Measurements from ENCODE around the gene CRY1.

Gene CRY1

DNA sequence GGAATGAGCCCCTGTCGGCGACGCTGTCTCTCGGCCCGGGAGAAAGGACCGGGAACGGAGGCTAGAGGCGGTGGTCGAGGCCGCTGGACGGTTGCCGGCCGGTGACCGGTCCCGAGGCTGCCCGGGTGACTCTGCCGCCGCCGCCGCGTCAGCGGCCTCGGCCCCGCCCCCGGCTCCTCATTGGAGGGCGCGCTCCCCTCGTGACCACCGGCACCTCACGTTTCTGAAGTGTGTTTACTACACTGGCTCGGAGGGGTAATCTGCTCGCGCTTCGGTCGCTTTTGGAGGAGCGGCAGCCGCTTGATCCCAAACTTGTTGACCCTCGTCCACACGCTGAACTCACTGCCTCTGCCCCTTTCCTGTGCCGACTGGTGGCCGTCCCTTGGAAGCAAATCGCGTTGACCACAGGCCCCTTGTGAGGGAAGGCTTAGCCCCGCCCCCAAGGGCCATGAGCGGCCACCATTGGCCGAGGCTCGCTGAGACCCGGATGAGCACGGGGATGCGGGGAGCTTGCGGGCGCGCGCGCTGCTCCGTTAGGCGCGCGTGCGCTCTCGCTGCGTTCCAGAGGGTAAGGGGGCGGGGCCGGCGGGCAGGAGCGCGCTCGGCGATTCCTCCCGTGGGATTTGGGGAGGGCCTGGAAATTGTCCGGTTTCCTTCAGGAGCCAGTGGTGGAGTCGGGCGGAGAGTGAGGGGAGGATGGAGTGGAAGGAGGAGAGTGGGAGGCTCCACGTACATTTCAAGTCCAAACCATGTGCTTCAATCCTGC, at the start of gene CRY1:
CRY1 (minus strand) TSS at position 133 of the 766 bp plus-strand sequence. CDS start 588 bp downstream, outside the sequence.
- peak; percentile 90 for DNase-seq (ENCODE audit: low read depth)

DNA sequence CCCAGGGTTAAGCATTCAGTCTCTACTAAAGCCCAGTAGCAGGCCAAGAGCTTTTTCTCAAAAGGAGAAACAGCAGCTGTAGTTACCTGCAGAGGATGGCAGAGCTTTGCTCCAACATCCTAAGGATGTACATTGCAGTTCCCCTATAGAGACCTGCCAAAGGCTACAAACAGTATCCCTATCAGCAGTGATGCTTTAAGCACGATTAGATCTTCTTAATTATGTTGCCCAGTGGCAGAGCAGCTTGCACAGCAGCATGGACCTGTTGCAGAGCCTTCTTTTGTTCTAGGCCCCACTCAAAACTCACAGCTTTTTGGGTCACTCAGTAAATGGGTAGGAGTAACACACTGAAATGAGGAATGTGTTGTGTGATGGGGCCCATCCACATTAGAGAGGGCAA, 46.4 kb upstream of the CRY1 start:
- no peak for DNase-seq (ENCODE audit: low read depth)

DNA sequence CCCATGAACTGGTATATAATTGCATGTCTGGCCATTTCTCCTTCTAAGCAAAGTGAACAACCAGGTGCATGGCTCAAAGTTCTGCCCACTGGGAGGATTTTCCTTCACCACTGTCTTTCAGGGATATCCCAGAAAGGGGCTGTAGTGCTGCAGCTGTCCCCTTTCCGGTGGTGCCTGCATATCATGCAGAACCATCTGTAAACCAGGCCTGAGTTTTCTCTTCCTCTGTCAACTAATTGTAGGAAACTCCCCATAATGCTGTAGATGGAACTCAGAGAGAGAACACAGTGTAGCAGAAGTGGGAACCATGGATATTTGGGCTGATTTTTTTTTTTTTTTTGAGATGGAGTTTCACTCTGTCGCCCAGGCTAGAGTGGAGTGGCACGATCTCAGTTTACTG, 45.6 kb upstream of the CRY1 start:
- no peak for DNase-seq (ENCODE audit: low read depth)

DNA sequence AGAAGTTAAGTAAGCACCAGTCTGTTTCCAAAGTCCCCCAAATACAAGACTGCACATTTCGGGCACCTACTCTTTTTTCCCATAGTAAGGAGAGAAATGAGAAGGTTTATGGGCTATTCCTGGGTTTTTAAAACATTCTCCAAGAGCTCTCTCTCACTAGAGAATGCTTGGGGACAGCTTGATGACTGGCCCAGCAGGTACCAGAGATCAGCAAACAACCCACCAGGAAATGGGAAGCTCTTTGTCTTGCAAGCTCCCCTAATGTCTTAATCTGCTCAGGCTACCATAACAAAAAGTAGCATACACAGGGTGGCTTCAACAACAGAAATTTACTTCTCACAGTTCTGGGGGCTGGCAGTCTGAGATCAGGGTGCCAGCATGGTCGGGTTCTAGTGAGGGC, 41.8 kb upstream of the CRY1 start:
- no peak for DNase-seq (ENCODE audit: low read depth)

DNA sequence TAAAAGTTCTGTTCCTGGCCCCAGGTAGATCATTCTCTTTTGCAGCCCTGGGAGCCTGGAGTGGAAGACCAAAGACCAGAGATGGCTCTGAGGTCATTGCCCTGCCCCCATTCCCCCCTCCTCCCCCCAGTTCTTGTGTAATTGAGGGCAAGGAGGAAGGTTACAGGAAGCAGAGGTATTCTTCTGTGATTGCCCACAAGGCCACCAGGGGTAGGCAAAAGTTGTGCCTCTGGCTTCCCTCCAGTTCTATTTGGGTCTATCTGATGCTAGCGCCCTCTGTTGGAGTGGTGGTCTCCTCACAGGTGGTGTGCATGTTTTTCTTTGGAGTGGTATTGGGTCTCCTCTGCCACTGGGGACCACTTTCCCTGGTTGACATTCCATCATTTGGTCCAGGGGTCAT, 41.2 kb upstream of the CRY1 start:
- DNase-seq (ENCODE audit: low read depth), result no peak

DNA sequence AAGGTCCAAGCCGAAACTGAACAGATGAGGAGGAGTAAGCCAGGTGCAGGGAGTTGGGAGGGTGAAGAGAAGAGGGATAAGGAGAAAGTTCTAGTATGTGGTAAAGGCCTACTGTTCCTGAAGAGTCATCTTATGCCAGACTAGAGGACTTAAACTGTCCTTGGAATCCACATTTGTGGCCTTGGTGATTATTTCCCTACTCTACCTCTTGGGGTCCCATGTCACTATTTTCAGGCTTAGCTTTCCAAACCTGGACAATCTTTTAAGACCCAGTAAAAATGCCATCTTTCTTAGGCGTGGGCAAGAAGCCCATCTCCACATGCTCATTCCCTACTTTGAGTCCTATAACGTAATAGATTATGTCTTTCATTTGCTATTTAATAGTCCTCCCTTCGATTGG, 40.1 kb upstream of the CRY1 start:
- no peak for DNase-seq (ENCODE audit: low read depth)

DNA sequence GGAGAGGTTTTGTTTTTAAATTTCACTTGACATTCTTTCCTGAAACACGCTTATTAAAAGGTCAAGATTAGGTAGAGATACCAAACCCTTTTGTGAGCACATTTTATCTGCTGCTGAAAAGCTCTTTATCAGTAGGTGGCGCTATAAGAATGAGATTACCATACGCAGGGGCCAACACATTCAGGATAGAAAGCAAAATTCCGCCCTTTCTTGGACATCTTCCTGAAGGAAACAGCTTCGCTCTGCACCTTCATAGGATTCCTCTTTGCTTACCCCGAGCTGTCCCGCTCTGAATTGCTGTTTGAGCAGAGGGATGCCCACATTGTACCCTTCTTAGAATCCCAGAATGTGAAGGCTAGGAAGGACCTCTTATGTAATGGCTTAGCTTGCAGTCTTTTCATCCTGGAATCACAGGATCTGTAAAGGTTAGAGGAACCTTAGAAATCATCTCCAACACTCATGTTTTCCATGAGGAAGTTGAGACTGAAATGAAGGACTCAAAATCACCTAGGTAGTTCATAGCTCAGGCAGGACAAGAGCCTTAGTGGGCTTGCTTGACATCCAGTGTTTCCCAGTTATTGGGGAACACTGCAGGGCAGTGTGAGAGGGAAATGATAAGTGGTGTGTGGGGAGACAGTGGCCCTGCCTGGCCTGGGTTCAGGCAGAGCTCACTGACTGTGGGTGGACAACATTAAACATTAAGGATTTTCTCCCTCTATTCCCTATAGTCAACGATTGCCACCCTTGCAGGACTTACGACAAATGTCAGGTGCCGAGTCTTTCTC, 38.7 kb upstream of the CRY1 start:
- DNase-seq (ENCODE audit: low read depth), result no peak

DNA sequence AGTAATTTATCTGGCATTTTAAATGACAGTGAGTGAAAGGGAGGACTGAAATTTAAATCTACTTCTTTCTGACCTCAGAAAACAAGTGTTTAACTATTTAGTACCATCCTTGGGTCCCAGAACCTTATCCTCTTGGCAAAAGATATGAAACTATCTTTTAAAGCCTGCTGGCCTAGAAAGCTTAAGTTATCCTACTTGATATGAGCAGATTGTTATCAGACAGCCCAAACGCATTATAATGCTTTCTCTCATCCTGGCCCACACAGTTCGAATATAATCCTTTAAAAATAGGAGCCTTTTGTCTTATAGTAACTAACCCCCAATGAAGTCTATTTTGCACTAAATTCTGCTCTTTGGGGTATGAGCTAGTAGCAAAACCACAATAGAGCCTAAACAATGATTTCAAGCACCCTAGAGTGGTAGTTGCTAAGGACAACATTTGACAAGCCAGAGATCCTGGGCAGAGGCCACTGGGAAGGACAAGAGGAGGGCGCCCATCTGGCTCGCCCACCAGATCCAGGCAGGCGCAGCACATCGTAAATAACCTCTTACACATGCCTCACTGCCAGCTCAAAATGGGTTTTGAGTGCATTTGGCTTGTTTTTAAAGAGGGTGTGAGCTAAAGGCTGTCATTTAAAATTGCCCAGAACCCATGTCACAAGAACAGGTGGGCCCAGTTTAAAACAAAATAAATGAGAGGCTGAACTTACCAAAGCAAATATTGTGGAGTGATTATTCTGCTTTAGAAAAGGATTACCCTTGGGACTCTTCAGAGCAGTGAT, 37.7 kb upstream of the CRY1 start:
- no peak for DNase-seq (ENCODE audit: low read depth)

DNA sequence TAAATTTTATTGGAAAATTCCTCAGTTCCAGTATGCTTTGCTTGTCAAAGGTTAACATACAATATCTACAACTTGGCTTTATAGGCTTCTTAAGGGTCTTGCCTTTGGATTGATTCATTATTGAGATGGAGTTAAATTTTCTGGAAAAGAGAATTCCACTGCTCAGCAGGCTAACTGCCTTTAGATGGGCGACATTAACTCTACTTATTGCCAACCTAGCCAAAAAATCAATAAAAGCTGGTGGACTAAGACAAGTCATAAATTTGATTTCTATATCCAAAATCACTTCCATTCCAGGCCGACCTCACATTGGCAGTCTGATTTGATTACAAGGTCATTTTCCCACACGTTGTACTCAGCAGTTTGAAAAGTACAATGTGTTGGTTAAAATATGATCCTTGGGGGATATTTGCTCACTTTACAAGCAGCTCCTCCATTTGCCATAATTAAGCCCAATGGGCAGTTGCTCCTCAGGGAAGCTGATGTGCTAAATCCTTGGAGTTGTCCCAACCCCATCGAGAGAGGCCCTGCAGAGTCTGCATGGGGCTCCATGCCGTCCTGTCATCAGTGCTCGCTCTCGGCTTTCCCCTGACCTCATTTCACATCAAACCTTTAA, 36.1 kb upstream of the CRY1 start:
- no peak for DNase-seq (ENCODE audit: low read depth)

DNA sequence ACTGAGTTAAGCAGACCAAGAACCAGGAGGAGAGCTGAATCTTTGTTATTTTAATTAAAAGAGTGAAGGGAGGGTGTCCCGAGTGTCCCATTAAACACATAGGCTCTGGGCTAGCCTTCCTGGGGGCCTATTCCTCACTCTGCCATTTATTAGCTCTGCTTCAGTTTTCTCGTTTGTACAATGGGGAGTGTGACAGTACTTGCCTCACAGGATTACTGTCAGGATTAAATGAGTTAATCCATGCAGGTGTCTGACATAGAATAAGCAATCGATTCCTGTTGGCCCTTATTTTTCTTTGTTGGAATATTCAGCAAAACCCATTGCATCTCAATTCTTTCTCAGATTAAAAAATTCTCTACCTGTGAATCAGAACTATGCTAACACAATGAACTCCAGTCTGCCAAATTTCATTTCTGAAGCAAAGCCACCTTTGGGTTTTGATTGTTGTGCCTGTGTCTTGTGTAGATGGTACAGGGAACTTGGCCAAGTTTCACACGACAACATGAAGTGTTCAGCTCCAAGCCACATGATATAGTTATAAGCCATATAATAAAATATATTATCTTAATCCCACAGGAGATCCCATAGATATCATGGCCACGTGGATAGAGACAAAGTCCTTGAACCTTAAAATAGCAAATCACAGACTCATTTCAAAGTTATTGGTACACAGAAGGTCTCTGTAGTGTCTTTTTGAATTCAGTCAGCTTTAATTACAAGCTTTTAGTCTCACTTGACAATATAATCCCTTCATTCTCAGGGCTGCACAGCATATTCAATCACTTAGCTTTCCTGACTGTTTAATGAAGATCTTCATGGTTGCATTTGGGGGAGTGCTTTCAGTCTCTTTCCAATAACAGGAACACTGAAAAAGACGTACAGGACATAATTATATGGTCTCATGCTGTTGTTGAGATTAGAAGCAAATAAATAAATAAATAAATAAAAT, 34.4 kb upstream of the CRY1 start:
- no peak for DNase-seq (ENCODE audit: low read depth)

DNA sequence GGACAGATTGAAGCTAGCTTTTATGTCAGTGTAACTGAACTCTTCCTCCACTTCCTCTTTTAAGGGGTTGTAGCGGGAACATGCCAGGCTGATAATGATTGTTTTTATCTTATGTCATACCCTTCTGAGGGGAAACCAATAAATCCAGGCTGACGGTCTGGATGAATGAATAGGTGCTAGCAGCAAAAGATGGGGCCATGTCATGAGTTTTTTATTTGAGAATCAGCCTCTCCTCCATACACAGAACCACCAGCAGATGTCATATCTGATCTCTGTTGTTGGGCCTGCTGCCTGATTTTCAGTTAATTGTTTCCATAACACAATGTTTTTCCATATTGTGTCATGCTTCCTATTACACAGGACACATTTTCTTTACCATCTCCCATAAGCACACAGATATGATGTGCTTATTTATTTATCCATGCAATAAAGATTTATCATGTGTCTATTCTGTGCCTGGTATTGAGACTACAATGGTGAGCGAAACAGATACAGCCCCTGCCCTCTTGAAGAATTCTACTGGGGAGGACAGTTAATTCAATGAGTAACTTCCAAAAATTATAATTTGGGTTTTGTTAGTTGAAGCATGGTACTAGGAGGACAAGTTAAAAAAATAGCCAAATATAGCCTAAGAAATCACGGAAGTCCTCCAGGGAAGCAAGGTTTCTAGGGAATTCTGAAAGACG, 33.6 kb upstream of the CRY1 start:
- no peak for DNase-seq (ENCODE audit: low read depth)

DNA sequence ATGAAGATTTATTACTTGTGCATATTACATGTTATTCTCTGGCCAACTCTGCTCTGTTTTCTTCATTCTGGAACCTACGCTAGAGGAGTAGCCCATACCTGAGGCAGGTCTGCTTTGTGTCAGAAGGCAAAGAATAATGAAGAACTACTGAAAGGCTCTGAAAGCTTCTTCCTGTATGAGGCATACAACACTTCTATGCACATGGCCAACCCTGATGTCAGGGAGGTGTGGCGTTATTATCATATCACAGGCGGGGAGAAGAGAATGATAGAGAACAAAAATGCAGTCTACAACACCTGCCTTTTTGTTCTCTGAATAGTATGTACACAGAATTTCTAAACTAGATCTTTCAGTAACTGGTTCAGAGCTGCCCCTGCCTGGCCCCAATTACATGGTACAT, 32.5 kb upstream of the CRY1 start:
- no peak for DNase-seq (ENCODE audit: low read depth)

DNA sequence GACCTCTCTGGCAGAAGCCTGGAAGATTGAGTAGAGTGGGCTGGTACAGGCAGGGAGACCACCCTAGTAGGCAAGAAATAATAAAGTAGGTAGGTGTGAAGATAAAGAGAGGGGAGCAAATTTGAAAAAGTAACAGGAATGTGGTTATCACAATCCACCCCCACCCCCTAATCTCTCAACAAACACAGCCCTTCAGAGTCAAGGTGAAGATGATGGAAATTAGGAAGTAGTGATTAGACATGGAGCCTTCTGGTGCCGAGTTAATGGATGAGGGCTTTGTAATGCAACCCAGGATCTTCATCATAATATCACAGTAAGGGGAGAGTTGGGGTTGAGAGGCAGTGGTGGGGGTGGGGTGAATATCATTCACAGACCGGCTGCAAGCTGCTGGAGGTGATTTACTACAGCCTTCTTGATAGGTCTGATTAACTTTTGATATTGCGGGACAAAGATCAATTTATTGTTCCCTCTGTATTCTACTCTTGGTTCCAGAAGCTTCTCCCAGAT, 29.2 kb upstream of the CRY1 start:
- DNase-seq (ENCODE audit: low read depth), result no peak

DNA sequence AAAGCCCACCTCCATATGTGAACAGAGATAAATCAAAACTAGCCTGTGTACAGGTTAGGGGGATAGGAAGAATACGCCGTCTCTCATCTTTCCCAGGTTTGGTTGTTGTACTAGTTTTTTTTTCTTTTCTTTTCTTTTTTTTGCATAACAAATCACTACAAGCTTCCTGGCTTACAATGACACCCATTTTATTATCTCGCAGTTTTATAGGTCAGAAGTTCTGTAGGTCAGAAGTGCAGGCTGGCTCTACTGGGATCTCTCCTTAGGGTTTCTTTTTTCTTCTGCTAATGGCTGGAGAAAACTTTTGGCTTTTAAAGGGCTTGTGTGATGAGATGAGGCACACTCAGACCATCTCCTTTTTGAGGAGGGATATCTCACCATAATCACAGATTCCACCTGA, 25.7 kb upstream of the CRY1 start:
- no peak for DNase-seq (ENCODE audit: low read depth)

DNA sequence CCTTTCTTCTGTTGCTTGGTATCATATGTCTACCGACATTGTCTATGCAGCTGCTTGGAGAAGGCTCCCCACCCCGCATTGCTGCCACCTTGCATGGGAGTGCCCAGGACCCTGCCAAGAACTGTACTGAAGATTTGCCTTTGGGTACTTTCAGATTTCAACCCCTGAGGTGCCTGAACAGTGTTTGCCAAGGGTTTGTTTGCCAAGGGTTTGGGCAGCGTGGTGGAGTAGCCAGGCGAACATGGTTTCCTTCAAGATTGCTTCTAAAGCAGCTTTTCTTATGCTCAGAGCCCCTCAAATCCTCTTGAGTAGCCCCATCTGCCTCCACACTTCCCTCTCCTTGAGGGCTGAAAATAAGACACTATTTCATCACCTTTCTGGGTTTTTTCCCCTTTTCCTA, 25.3 kb upstream of the CRY1 start:
- no peak for DNase-seq (ENCODE audit: low read depth)

DNA sequence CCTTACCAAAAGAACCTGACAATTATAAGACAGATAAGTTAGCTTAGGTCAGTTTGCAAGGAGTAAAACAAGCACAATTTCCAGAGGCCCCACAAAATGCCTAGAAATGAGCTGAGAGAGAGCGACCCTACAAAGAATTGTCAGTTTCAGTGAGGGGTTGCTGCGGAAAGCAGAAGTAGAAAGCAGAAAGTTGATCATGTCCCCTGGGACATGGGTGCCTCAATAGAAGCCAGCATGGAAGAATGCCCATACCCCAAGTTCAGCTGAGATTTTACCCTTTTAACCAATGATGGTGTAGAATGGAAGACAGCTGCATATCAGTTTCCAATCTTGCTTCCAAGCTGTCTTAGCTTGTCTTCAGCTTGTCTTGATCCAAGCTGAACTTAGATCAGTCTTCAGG, 21.8 kb upstream of the CRY1 start:
- no peak for DNase-seq (ENCODE audit: low read depth)

DNA sequence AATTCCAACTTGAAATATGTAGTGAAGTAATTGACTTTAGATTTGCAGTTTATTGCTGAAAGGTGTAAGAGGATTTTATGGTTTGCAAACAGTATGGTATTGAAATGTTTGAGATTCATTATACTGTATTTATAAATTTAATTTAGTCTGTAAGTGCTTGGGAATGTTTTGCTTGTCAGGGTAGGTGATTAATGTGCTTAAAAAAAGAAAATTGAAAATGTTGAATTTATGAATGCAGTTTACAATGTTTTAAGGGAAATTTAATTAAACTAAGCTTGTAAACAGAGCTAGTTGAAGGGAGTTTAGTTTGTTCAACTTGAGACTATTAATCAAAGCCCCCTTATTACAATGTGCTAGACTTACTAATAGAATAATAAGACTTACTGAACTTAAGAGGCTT, 18.0 kb upstream of the CRY1 start:
- DNase-seq (ENCODE audit: low read depth), result no peak

DNA sequence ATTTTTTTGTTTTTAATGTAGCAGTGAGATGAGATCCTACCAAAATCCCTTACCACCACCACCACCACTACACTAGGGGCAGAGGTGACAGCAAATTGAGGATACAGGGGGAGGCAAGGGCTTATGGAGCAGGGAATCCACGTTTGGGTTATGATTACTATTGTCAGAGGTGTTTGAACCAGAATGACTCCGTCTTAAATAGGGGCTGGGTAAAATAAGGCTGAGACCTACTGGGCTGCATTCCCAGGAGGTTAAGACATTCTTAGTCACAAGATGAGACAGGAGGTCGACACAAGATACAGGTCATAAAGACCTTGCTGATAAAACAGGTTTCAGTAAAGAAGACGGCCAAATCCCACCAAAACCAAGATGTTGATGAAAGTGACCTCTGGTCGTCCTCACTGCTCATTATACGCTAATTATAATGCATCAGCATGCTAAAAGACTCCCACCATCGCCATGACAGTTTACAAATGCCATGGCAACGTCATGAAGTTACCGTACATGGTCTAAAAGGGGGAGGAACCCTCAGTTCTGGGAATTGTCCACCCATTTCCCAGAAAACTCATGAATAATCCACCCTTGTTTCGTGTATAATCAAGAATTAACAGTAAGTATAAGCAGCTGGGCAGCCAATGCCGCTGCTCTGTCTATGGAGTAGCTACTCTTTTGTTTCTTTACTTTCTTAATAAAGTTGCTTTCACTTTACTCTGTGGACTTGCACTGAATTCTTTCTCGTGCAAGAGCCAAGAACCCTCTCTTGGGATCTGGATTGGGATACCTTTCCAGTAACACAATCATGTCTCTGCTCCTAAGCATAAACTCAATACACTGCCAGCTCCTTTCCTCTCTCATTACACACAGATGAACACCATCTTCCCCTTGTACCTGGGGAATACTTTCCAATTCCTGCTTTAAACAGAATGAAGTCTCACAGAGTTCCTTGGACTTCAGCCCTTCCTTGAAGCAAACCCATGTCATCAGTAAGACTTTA, 16.7 kb upstream of the CRY1 start:
- DNase-seq (ENCODE audit: low read depth), result no peak

DNA sequence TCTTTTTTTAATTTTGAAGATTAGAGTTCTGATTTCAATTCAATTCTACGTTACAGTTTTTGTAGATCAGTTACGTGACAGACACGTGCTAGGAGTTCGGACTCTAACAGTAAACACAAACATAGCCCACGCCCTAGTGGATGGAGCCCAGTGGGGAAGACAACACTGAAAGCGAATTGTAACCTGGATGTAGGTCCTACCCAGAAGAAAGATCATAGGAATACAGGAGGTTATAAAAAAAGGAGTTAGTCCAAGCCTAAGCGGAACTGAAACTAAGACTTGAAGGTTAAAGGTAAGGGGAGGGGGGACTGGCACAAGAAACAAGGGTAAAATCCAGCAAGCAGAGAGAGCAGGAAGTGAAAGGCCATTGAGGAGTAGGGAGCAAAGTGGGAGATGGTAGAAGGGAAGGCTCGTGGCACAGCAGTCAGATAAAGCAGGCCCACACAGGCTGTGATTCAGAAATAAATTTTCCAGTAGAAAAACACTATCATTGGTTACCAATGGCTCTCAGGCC, 15.7 kb upstream of the CRY1 start:
- no peak for DNase-seq (ENCODE audit: low read depth)
